Memory B cell (primary cell): ENCODE results near the gene GHDC.
A peak's percentile ranks its signal among the peaks of the same experiment; 100 is the strongest.
"Not testable (repeated sequence)": the region's sequence is repeated elsewhere in the genome, so short reads cannot be mapped to it uniquely, and the experiment has no call there.

Experiments
- ATAC-seq: fragments of 150-1000 bp; cut with Tn5 transposase; 2 replicates; pipeline ENCODE4 v1.10.0; 2021; ENCODE audit warnings: low read depth, mild to moderate bottlenecking, moderate library complexity
- DNase-seq, 2 donors: peaks; one replicate each; pipeline ENCODE4 v3.0.0; 2022; ENCODE audit warnings: low spot score in 2 of 2
- H3K27ac Mint-ChIP-seq: one replicate; pipeline ENCODE4 v1.8.0; 2022; ENCODE audit warnings: mild to moderate bottlenecking, moderate library complexity, mixed read lengths
- H3K27me3 Mint-ChIP-seq: one replicate; pipeline ENCODE4 v1.8.0; 2022; ENCODE audit warnings: mixed read lengths
- H3K36me3 Mint-ChIP-seq: one replicate; pipeline ENCODE4 v1.8.0; 2022; ENCODE audit warnings: mild to moderate bottlenecking, mixed read lengths
- H3K4me1 Mint-ChIP-seq: one replicate; pipeline ENCODE4 v1.8.0; 2022; ENCODE audit warnings: mixed read lengths
- H3K4me3 Mint-ChIP-seq: one replicate; pipeline ENCODE4 v1.8.0; 2022; ENCODE audit warnings: mild to moderate bottlenecking, moderate library complexity, mixed read lengths
- H3K9me3 Mint-ChIP-seq: one replicate; pipeline ENCODE4 v1.8.0; 2022; ENCODE audit warnings: mixed read lengths

GHDC gene

GRCh38 chr17:42167807-42168206 is 26.5 kb downstream of the GHDC start:
- DNase-seq (no peak), ATAC-seq (no peak)
- H3K36me3 Mint-ChIP-seq, result peaks cover 3% of the 10 kb centered on the region
- H3K27me3 Mint-ChIP-seq, result no peaks in the 10 kb centered on the region
- H3K4me3 Mint-ChIP-seq, result no peak overlapping the region
- no peaks in the 10 kb centered on the region for H3K9me3 Mint-ChIP-seq
- peaks cover 8% of the 10 kb centered on the region for H3K4me1 Mint-ChIP-seq
- H3K27ac Mint-ChIP-seq, result no peak overlapping the region

- Mint-ChIP-seq H3K27me3 (no peaks in the 10 kb centered on the region), H3K27ac (no peak overlapping the region), H3K4me3 (no peak overlapping the region), H3K4me1 (peaks cover 12% of the 10 kb centered on the region), H3K36me3 (peaks cover 3% of the 10 kb centered on the region), H3K9me3 (no peaks in the 10 kb centered on the region)
- DNase-seq, result no peak
- no peak for ATAC-seq
Observed at GRCh38 chr17:42166196-42166763, 28.0 kb downstream of the GHDC start.

DNA sequence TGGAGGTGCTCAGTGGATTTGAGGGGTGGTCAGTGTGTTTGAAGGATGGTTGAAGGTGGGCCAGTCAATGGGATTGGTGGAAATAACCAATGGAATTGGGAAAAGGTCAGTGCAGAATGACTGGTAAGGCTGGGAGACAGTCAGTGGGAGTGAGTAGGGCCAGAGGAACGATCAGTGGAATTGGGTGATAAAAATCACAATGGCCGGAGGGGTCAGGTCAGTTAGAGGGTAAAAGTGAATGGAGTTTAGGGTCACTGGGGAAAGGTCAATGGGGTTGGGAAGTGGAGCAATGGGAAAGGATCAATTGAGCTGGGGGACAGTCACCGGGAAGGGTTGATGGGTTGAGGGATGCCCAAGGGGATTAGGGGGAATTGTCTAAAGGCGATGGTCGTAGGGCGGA is 28.5 kb downstream of the GHDC start:
- ATAC-seq, result no peak
- no peak overlapping the region for H3K27ac Mint-ChIP-seq

DNA sequence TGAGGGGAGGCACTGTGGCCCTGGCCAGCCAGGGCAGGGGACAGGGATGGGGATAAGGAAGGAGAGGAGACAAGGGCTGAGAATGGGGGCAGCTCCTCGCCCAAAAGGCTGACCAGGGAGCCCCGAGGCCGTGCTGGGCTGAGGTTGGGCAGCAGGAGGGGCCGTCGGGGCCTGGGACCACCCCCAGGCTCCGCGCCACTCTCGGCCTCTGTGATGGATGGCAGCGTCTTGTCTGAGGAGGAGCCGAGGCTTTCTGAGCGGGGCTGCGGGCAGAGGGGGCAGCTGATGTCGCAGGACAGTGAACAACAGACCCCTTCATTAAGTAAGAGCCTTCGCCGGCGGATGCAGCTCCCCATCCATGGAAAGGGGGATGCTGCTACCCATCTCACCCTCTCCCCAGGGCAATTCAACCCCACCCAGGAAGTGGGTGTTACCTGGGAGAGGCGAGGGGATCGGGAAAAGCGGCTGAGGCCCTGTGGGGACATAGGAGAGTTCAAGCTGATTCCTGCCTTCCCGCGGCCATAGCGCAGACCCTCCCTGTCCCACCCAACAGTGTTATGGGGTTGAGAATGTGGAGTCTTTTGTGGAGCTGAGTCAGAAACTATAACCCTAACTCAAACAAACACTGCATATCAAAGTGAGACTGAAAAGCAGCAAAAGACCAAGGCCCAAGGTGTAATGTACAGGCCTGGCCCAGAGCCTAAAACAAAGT is 30.4 kb downstream of the GHDC start:
- ATAC-seq (no peak), DNase-seq (no peak)
- Mint-ChIP-seq H3K27ac (no peak overlapping the region), H3K36me3 (no peaks in the 10 kb centered on the region), H3K27me3 (no peaks in the 10 kb centered on the region), H3K4me1 (peaks cover 12% of the 10 kb centered on the region), H3K9me3 (no peaks in the 10 kb centered on the region), H3K4me3 (no peak overlapping the region)

More for the DNA sequence above, 28.5 kb downstream of the GHDC start:
- H3K4me1 Mint-ChIP-seq, result peaks cover 12% of the 10 kb centered on the region
- H3K36me3 Mint-ChIP-seq, result peaks cover 2% of the 10 kb centered on the region
- no peaks in the 10 kb centered on the region for H3K27me3 Mint-ChIP-seq
- H3K4me3 Mint-ChIP-seq, result no peak overlapping the region
- H3K9me3 Mint-ChIP-seq, result no peaks in the 10 kb centered on the region
- no peak for DNase-seq

- no peaks in the 10 kb centered on the region for H3K27me3 Mint-ChIP-seq
- no peak overlapping the region for H3K27ac Mint-ChIP-seq
- no peaks in the 10 kb centered on the region for H3K9me3 Mint-ChIP-seq
- DNase-seq (no peak), ATAC-seq (no peak)
- H3K4me3 Mint-ChIP-seq, result no peak overlapping the region
- peaks cover 12% of the 10 kb centered on the region for H3K4me1 Mint-ChIP-seq
- no peaks in the 10 kb centered on the region for H3K36me3 Mint-ChIP-seq
Observed at GRCh38 chr17:42163113-42163512, 31.2 kb downstream of the GHDC start.

GRCh38 chr17:42160531-42160910 is 33.8 kb downstream of the GHDC start:
- no peaks in the 10 kb centered on the region for H3K9me3 Mint-ChIP-seq
- ATAC-seq, result no peak
- peaks cover 4% of the 10 kb centered on the region for H3K4me1 Mint-ChIP-seq
- H3K36me3 Mint-ChIP-seq, result no peaks in the 10 kb centered on the region
- no peak overlapping the region for H3K27ac Mint-ChIP-seq
- H3K4me3 Mint-ChIP-seq, result no peak overlapping the region
- H3K27me3 Mint-ChIP-seq, result no peaks in the 10 kb centered on the region
- DNase-seq, result no peak

DNA sequence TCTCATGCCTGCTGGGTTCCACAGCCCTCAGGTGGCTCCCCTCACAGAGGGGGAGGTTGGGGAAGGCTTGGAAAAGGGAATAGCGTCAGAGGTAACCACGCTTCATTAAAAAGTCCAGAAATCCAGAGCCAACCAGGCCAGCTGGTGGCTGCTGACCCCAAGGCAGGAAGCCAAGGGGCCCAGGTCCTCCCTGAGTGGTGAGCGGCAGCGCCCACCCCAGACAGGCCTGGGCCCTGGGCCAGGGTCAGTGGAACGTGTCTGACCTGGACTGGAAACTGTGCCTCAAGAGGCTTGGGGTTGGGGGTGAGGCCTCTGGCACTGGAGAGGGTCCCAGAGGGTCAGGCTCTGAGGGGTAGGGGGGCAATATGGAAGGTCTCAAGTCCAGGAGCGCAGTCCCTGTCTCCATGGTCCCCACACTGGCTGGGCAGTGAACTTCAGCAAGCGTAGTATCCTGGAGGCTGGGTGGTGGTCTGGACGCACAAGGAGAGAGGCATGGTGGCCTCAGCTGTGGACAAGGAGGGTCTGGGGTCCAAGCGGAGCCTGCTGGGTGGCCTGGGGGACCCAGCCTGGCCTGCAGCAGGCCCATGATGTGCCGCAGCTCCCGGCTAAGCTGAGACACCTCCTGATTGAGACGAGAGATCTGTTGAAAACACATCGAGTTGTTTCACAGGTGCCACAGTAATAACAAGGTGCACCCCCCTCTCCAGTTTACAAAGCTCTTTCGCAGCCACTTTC is 34.3 kb downstream of the GHDC start:
- Mint-ChIP-seq H3K27me3 (no peaks in the 10 kb centered on the region), H3K27ac (no peak overlapping the region), H3K4me3 (no peak overlapping the region), H3K4me1 (peaks cover 4% of the 10 kb centered on the region), H3K36me3 (no peaks in the 10 kb centered on the region), H3K9me3 (no peaks in the 10 kb centered on the region)
- ATAC-seq (no peak), DNase-seq (no peak)

GRCh38 chr17:42155614-42156045 is 38.7 kb downstream of the GHDC start:
- Mint-ChIP-seq H3K9me3 (no peaks in the 10 kb centered on the region), H3K4me3 (peak overlapping the region; percentile 82), H3K4me1 (peaks cover 21% of the 10 kb centered on the region), H3K27me3 (no peaks in the 10 kb centered on the region), H3K27ac (no peak overlapping the region), H3K36me3 (no peaks in the 10 kb centered on the region)
- no peak for DNase-seq
- ATAC-seq, result no peak

DNA sequence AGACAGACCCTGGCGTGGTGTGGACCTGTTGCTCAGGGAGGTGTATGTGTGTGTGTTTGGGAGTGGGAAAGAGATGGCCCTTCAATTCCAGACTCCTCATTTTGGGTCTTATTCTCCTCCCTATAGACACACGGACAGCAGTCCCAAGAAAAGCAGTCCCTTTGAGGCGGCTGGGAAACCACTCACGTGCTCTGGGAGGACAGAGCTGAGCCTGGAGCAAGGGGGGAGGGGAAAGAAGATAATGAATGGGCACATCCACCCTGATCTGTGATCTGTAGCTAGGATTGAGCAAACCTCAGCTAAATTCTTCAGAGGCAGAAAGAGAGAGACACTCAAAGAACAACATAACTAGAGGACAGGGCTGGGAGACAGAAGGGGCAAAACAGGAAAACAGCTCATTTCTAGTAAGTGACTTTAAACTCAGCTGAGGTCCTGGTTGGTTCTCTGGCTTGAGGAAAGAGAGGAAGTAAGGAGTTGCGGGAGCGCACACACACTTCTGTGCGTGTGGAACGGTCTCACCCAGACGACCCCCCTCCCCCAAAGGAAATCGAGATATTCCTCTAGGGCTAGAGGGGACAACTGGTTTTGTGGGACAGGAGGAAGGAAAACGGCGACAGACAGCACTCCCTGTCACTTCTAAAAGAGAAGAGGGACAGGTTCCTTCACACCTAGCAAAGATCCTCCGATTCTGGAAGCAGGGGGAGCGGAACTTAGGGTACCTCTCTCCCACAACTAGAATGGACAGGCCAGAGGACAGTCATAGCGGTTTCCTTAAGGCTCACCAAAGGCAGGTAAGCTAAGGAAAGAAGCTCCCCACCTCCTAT is 40.2 kb downstream of the GHDC start:
- Mint-ChIP-seq H3K27ac (peak overlapping the region; percentile 86), H3K36me3 (no peaks in the 10 kb centered on the region), H3K27me3 (no peaks in the 10 kb centered on the region), H3K4me1 (peaks cover 21% of the 10 kb centered on the region), H3K9me3 (no peaks in the 10 kb centered on the region), H3K4me3 (peak overlapping the region; percentile 82)
- DNase-seq (no peak), ATAC-seq (no peak)

DNA sequence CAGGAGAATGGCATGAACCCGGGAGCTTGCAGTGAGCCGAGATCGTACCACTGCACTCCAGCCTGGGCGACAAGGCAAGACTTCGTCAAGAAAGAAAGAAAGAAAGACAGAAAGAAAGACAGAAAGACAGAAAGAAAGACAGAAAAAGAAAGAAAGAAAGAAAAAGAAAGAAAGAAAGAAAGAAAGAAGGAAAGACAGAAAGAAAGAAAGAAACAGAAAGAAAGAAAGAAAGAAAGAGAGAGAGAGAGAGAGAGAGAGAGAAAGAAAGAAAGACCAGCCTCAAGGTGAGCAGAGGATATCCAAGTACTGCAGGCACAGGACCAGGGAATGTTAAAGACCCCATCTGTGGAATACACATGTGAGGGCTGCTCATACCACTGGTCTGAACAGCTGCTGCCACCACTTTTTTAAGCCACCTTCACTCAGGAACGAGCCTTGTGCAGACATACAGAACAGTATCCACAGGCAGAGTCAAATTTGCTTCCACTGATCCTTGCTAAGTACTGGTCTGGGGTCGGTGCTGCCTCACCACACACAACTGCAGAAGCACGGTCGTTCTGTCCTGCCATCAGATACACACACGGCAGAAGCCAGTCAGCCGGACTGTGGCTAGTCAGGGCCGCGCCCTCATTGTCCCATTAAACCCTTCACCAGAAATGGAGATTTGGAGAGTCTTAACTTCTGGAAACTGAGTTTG is 47.2 kb downstream of the GHDC start:
- ATAC-seq (no peak), DNase-seq (no peak)
- H3K9me3 Mint-ChIP-seq, result no peaks in the 10 kb centered on the region
- H3K4me3 Mint-ChIP-seq, result no peak overlapping the region
- H3K27ac Mint-ChIP-seq, result peak overlapping the region; percentile 46
- H3K36me3 Mint-ChIP-seq, result peaks cover 16% of the 10 kb centered on the region
- no peaks in the 10 kb centered on the region for H3K27me3 Mint-ChIP-seq
- peaks cover 19% of the 10 kb centered on the region for H3K4me1 Mint-ChIP-seq

GRCh38 chr17:42143138-42143537 is 51.2 kb downstream of the GHDC start:
- not testable (repeated sequence) for DNase-seq, H3K27me3 Mint-ChIP-seq, ATAC-seq, H3K9me3 Mint-ChIP-seq, H3K27ac Mint-ChIP-seq, H3K4me3 Mint-ChIP-seq
- Mint-ChIP-seq H3K36me3 (peaks cover 17% of the 10 kb centered on the region), H3K4me1 (peaks cover 19% of the 10 kb centered on the region)

- Mint-ChIP-seq H3K9me3 (no peaks in the 10 kb centered on the region), H3K4me1 (peaks cover 20% of the 10 kb centered on the region), H3K4me3 (no peak overlapping the region), H3K27ac (no peak overlapping the region), H3K27me3 (no peaks in the 10 kb centered on the region), H3K36me3 (peaks cover 15% of the 10 kb centered on the region)
- DNase-seq, result no peak
- no peak for ATAC-seq
Observed at GRCh38 chr17:42142371-42142896, 51.9 kb downstream of the GHDC start.

- Mint-ChIP-seq H3K4me1 (peaks cover 20% of the 10 kb centered on the region), H3K36me3 (peaks cover 11% of the 10 kb centered on the region), H3K9me3 (no peaks in the 10 kb centered on the region), H3K27ac (no peak overlapping the region), H3K4me3 (no peak overlapping the region), H3K27me3 (no peaks in the 10 kb centered on the region)
- ATAC-seq (no peak), DNase-seq (no peak)
Observed at GRCh38 chr17:42141382-42141781, 52.9 kb downstream of the GHDC start.
